ENCODE data around the gene GPC6.

The GPC6 gene

GRCh38 chr13:93959796-93960533 is 733.4 kb downstream of the GPC6 start:
- Histone ChIP-seq H3K4me1 (ENCODE audit: control insufficient read depth, insufficient read depth, low read length, poor library complexity, severe bottlenecking) (peaks cover 5% of the 10 kb centered on the region), H3K36me3 (ENCODE audit: control insufficient read depth, insufficient read depth, low read length) (no peaks in the 10 kb centered on the region), H3K4me3 (ENCODE audit: extremely low read depth, insufficient read depth, low read length, poor library complexity, severe bottlenecking) (no peak overlapping the region), H3K27ac (ENCODE audit: low read depth, low read length, severe bottlenecking) (no peak overlapping the region), H3K9me3 (ENCODE audit: control insufficient read depth, low read length) (no peaks in the 10 kb centered on the region)
- WGBS, 2 experiments (ENCODE audit: insufficient coverage in 2 of 2) = 96% methylated on average over 4 of the region's 10 CpGs; no CpG with 5 or more reads in 1 of the 2 experiments

GRCh38 chr13:93963266-93964145 is 736.9 kb downstream of the GPC6 start:
- H3K4me3 ChIP-seq (ENCODE audit: extremely low read depth, insufficient read depth, low read length, poor library complexity, severe bottlenecking) = no peak overlapping the region
- WGBS, 2 experiments (ENCODE audit: insufficient coverage in 2 of 2) = 64 to 72% methylated on average over 2 of the region's 6 CpGs
- peak overlapping the region; percentile 79 for H3K27ac ChIP-seq (ENCODE audit: low read depth, low read length, severe bottlenecking)

GRCh38 chr13:93964146-93964512 is 737.5 kb downstream of the GPC6 start:
- Histone ChIP-seq H3K9me3 (ENCODE audit: control insufficient read depth, low read length) (no peaks in the 10 kb centered on the region), H3K27ac (ENCODE audit: low read depth, low read length, severe bottlenecking) (peak overlapping the region; percentile 79), H3K4me3 (ENCODE audit: extremely low read depth, insufficient read depth, low read length, poor library complexity, severe bottlenecking) (no peak overlapping the region), H3K36me3 (ENCODE audit: control insufficient read depth, insufficient read depth, low read length) (no peaks in the 10 kb centered on the region), H3K4me1 (ENCODE audit: control insufficient read depth, insufficient read depth, low read length, poor library complexity, severe bottlenecking) (peaks cover 5% of the 10 kb centered on the region)
- WGBS, 2 experiments (ENCODE audit: insufficient coverage in 2 of 2) = 100% methylated on average over 1 of the region's 2 CpGs; no CpG with 5 or more reads in 1 of the 2 experiments

More at GRCh38 chr13:93963266-93964145, 736.9 kb downstream of the GPC6 start:
- no peaks in the 10 kb centered on the region for H3K36me3 ChIP-seq (ENCODE audit: control insufficient read depth, insufficient read depth, low read length)
- H3K9me3 ChIP-seq (ENCODE audit: control insufficient read depth, low read length) = no peaks in the 10 kb centered on the region
- peaks cover 5% of the 10 kb centered on the region for H3K4me1 ChIP-seq (ENCODE audit: control insufficient read depth, insufficient read depth, low read length, poor library complexity, severe bottlenecking)

GRCh38 chr13:93965587-93965986 is 739.0 kb downstream of the GPC6 start:
- WGBS, 2 experiments (ENCODE audit: insufficient coverage in 2 of 2) = 100% methylated on average over 1 to 2 of the region's 3 CpGs

GRCh38 chr13:93966267-93966936 is 739.8 kb downstream of the GPC6 start:
- Histone ChIP-seq H3K4me1 (ENCODE audit: control insufficient read depth, insufficient read depth, low read length, poor library complexity, severe bottlenecking) (peaks cover 5% of the 10 kb centered on the region), H3K9me3 (ENCODE audit: control insufficient read depth, low read length) (no peaks in the 10 kb centered on the region), H3K4me3 (ENCODE audit: extremely low read depth, insufficient read depth, low read length, poor library complexity, severe bottlenecking) (no peak overlapping the region), H3K36me3 (ENCODE audit: control insufficient read depth, insufficient read depth, low read length) (no peaks in the 10 kb centered on the region), H3K27ac (ENCODE audit: low read depth, low read length, severe bottlenecking) (no peak overlapping the region)
- WGBS, 2 experiments (ENCODE audit: insufficient coverage in 2 of 2) = no CpG with 5 or more reads among the region's 2 CpGs

More at GRCh38 chr13:93965587-93965986, 739.0 kb downstream of the GPC6 start:
- no peak overlapping the region for H3K4me3 ChIP-seq (ENCODE audit: extremely low read depth, insufficient read depth, low read length, poor library complexity, severe bottlenecking)
- H3K4me1 ChIP-seq (ENCODE audit: control insufficient read depth, insufficient read depth, low read length, poor library complexity, severe bottlenecking) = peaks cover 5% of the 10 kb centered on the region
- no peaks in the 10 kb centered on the region for H3K9me3 ChIP-seq (ENCODE audit: control insufficient read depth, low read length)
- no peaks in the 10 kb centered on the region for H3K36me3 ChIP-seq (ENCODE audit: control insufficient read depth, insufficient read depth, low read length)
- H3K27ac ChIP-seq (ENCODE audit: low read depth, low read length, severe bottlenecking) = no peak overlapping the region

- no peak overlapping the region for H3K4me3 ChIP-seq (ENCODE audit: extremely low read depth, insufficient read depth, low read length, poor library complexity, severe bottlenecking)
- H3K4me1 ChIP-seq (ENCODE audit: control insufficient read depth, insufficient read depth, low read length, poor library complexity, severe bottlenecking) = peaks cover 5% of the 10 kb centered on the region
- no peak overlapping the region for H3K27ac ChIP-seq (ENCODE audit: low read depth, low read length, severe bottlenecking)
- WGBS, 2 experiments (ENCODE audit: insufficient coverage in 2 of 2) = 100% methylated on average over 1 of the region's 2 CpGs
- no peaks in the 10 kb centered on the region for H3K9me3 ChIP-seq (ENCODE audit: control insufficient read depth, low read length)
- H3K36me3 ChIP-seq (ENCODE audit: control insufficient read depth, insufficient read depth, low read length) = no peaks in the 10 kb centered on the region
Observed at GRCh38 chr13:93967286-93967685, 740.7 kb downstream of the GPC6 start.

- 93 to 100% methylated on average over 1 to 2 of the region's 2 CpGs for WGBS, 2 experiments (ENCODE audit: insufficient coverage in 2 of 2)
- Histone ChIP-seq H3K27ac (ENCODE audit: low read depth, low read length, severe bottlenecking) (no peak overlapping the region), H3K4me3 (ENCODE audit: extremely low read depth, insufficient read depth, low read length, poor library complexity, severe bottlenecking) (no peak overlapping the region), H3K9me3 (ENCODE audit: control insufficient read depth, low read length) (peaks cover 7% of the 10 kb centered on the region), H3K36me3 (ENCODE audit: control insufficient read depth, insufficient read depth, low read length) (no peaks in the 10 kb centered on the region), H3K4me1 (ENCODE audit: control insufficient read depth, insufficient read depth, low read length, poor library complexity, severe bottlenecking) (no peaks in the 10 kb centered on the region)
Observed at GRCh38 chr13:93975242-93975641, 748.6 kb downstream of the GPC6 start.

GRCh38 chr13:93976528-93976927 is 749.9 kb downstream of the GPC6 start:
- Histone ChIP-seq H3K36me3 (ENCODE audit: control insufficient read depth, insufficient read depth, low read length) (no peaks in the 10 kb centered on the region), H3K4me1 (ENCODE audit: control insufficient read depth, insufficient read depth, low read length, poor library complexity, severe bottlenecking) (no peaks in the 10 kb centered on the region), H3K4me3 (ENCODE audit: extremely low read depth, insufficient read depth, low read length, poor library complexity, severe bottlenecking) (no peak overlapping the region), H3K27ac (ENCODE audit: low read depth, low read length, severe bottlenecking) (no peak overlapping the region), H3K9me3 (ENCODE audit: control insufficient read depth, low read length) (peaks cover 7% of the 10 kb centered on the region)
- WGBS, 2 experiments (ENCODE audit: insufficient coverage in 2 of 2) = 95 to 98% methylated on average over 4 of the region's 5 CpGs

GRCh38 chr13:93977986-93978385 is 751.4 kb downstream of the GPC6 start:
- H3K4me3 ChIP-seq (ENCODE audit: extremely low read depth, insufficient read depth, low read length, poor library complexity, severe bottlenecking) = no peak overlapping the region
- 92 to 100% methylated on average over 2 of the region's 3 CpGs for WGBS, 2 experiments (ENCODE audit: insufficient coverage in 2 of 2)
- no peak overlapping the region for H3K27ac ChIP-seq (ENCODE audit: low read depth, low read length, severe bottlenecking)
- H3K36me3 ChIP-seq (ENCODE audit: control insufficient read depth, insufficient read depth, low read length) = no peaks in the 10 kb centered on the region
- no peaks in the 10 kb centered on the region for H3K4me1 ChIP-seq (ENCODE audit: control insufficient read depth, insufficient read depth, low read length, poor library complexity, severe bottlenecking)
- peaks cover 7% of the 10 kb centered on the region for H3K9me3 ChIP-seq (ENCODE audit: control insufficient read depth, low read length)

- Histone ChIP-seq H3K9me3 (ENCODE audit: control insufficient read depth, low read length) (peaks cover 7% of the 10 kb centered on the region), H3K4me3 (ENCODE audit: extremely low read depth, insufficient read depth, low read length, poor library complexity, severe bottlenecking) (no peak overlapping the region), H3K36me3 (ENCODE audit: control insufficient read depth, insufficient read depth, low read length) (no peaks in the 10 kb centered on the region), H3K27ac (ENCODE audit: low read depth, low read length, severe bottlenecking) (no peak overlapping the region), H3K4me1 (ENCODE audit: control insufficient read depth, insufficient read depth, low read length, poor library complexity, severe bottlenecking) (no peaks in the 10 kb centered on the region)
- WGBS, 2 experiments (ENCODE audit: insufficient coverage in 2 of 2) = no CpG with 5 or more reads among the region's 1 CpG
Observed at GRCh38 chr13:93981426-93981977, 754.9 kb downstream of the GPC6 start.
